Nephron progenitor cell (in vitro differentiated cells): Measurements from ENCODE around the gene PCSK5.

Experiments
- DNase-seq: peaks from one replicate; pipeline ENCODE4 v3.0.0; 2021
- H3K27ac Mint-ChIP-seq: 2 replicates; pipeline ENCODE4 v1.8.0; 2021; ENCODE audit warnings: mild to moderate bottlenecking, moderate library complexity, mixed read lengths
- H3K27me3 Mint-ChIP-seq: 2 replicates; pipeline ENCODE4 v1.8.0; 2021; ENCODE audit warnings: mild to moderate bottlenecking, low read depth, mixed read lengths; ENCODE audit not compliant: poor library complexity
- H3K36me3 Mint-ChIP-seq: 2 replicates; pipeline ENCODE4 v1.8.0; 2021; ENCODE audit warnings: low read depth, mixed read lengths
- H3K4me1 Mint-ChIP-seq: 2 replicates; pipeline ENCODE4 v1.8.0; 2021; ENCODE audit warnings: mixed read lengths
- H3K4me3 Mint-ChIP-seq: 2 replicates; pipeline ENCODE4 v1.8.0; 2021; ENCODE audit warnings: mild to moderate bottlenecking, moderate library complexity, mixed read lengths
- H3K9me3 Mint-ChIP-seq: 2 replicates; pipeline ENCODE4 v1.8.0; 2021; ENCODE audit warnings: mild to moderate bottlenecking, moderate library complexity, mixed read lengths
- TF ChIP-seq, protein P1 (sequence below): fragments of 200-600 bp; sonication (generic); IDR thresholded peaks from 2 replicates; pipeline ENCODE4 v1.5.0; 2021; ENCODE audit warnings: antibody characterized with exemption

Gene PCSK5

DNA sequence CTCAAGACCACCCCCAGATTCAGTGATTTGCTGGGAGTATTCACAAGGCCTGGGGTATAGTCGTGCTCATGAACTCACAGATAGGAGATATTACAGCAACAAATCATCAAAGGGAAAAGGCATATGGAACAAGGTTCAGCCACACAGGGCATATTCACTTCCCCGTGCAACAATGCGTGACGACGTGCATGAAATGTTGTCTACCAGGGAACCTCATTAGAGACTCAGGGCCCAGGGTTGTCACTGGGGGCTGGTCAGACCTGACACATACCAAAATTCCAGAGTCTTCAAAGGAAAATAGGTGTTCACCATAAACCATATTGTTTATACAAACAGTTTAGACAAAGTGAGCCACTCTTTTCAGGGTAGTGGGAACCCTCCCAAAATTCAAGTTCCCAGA is 291.3 kb downstream of the PCSK5 start:
- H3K27ac Mint-ChIP-seq: no peak overlapping the region
- DNase-seq: peak; percentile 20
- TF ChIP-seq, protein P1, sequence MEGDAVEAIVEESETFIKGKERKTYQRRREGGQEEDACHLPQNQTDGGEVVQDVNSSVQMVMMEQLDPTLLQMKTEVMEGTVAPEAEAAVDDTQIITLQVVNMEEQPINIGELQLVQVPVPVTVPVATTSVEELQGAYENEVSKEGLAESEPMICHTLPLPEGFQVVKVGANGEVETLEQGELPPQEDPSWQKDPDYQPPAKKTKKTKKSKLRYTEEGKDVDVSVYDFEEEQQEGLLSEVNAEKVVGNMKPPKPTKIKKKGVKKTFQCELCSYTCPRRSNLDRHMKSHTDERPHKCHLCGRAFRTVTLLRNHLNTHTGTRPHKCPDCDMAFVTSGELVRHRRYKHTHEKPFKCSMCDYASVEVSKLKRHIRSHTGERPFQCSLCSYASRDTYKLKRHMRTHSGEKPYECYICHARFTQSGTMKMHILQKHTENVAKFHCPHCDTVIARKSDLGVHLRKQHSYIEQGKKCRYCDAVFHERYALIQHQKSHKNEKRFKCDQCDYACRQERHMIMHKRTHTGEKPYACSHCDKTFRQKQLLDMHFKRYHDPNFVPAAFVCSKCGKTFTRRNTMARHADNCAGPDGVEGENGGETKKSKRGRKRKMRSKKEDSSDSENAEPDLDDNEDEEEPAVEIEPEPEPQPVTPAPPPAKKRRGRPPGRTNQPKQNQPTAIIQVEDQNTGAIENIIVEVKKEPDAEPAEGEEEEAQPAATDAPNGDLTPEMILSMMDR: no peak
- H3K4me3 Mint-ChIP-seq: no peak overlapping the region
- H3K9me3 Mint-ChIP-seq: no peaks in the 10 kb centered on the region
- H3K27me3 Mint-ChIP-seq: no peaks in the 10 kb centered on the region
- H3K36me3 Mint-ChIP-seq: peaks cover 76% of the 10 kb centered on the region
- H3K4me1 Mint-ChIP-seq: peaks cover 24% of the 10 kb centered on the region

DNA sequence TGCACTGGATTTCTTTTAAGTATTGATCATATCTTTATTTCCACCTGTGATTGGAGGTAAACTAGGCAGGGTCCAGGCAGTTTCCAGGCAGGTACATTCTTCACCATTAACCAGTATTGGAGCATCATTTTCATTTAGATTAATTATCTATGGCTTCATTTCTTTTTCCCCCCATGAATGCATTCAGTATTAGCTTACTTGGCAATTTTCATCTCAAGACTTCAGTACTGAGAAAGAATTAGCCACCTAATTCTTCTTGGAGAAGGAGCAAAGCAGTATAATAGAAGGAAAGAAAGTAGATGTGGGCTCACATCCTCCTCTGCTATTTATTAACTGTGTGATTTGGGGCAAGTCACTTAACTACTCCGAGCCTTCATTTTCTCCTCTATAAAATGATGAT is 295.0 kb downstream of the PCSK5 start:
- Mint-ChIP-seq H3K4me3 (no peak overlapping the region), H3K4me1 (peaks cover 31% of the 10 kb centered on the region), H3K36me3 (peaks cover 92% of the 10 kb centered on the region), H3K9me3 (no peaks in the 10 kb centered on the region), H3K27ac (no peak overlapping the region), H3K27me3 (no peaks in the 10 kb centered on the region)
- TF ChIP-seq, protein P1: no peak
- DNase-seq: no peak

DNA sequence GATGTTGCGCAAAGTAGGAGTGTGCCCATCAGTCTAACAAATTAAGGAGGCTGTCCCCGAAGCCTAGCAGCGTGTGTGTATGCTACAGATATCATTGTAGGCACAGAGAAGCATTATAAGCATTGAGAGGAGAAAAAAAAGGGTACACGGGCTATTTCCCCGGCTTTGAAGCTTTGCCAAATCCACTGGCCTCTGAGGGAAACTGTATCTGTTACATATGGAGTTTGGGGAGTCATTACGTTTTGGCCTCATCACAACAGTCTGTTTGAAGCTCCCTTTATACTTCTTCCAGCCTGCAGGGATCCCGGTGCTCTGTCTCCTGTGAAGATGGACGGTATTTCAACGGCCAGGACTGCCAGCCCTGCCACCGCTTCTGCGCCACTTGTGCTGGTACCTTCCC is 297.8 kb downstream of the PCSK5 start:
- peaks cover 14% of the 10 kb centered on the region for H3K4me1 Mint-ChIP-seq
- H3K27me3 Mint-ChIP-seq: no peaks in the 10 kb centered on the region
- TF ChIP-seq, protein P1: no peak
- peaks cover 91% of the 10 kb centered on the region for H3K36me3 Mint-ChIP-seq
- no peak for DNase-seq
- peak overlapping the region; percentile 83 for H3K27ac Mint-ChIP-seq
- H3K9me3 Mint-ChIP-seq: no peaks in the 10 kb centered on the region
- H3K4me3 Mint-ChIP-seq: no peak overlapping the region

DNA sequence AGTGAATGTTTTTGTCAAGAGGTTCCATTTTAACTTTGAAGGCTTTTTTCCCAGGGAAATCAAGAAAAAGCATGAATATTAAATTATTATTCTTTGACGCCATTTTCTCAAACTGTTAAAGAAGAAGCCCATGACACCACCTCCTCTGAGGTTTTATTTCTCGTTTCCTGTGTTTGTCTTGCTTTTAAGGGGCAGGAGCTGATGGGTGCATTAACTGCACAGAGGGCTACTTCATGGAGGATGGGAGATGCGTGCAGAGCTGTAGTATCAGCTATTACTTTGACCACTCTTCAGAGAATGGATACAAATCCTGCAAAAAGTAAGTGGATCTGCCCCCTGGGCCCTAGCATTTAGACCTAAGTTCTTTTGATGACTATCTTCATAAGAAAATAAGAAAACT is 298.4 kb downstream of the PCSK5 start:
- TF ChIP-seq, protein P1: no peak
- no peak overlapping the region for H3K4me3 Mint-ChIP-seq
- no peaks in the 10 kb centered on the region for H3K9me3 Mint-ChIP-seq
- H3K4me1 Mint-ChIP-seq: peaks cover 14% of the 10 kb centered on the region
- peaks cover 91% of the 10 kb centered on the region for H3K36me3 Mint-ChIP-seq
- H3K27me3 Mint-ChIP-seq: no peaks in the 10 kb centered on the region
- no peak for DNase-seq
- no peak overlapping the region for H3K27ac Mint-ChIP-seq

DNA sequence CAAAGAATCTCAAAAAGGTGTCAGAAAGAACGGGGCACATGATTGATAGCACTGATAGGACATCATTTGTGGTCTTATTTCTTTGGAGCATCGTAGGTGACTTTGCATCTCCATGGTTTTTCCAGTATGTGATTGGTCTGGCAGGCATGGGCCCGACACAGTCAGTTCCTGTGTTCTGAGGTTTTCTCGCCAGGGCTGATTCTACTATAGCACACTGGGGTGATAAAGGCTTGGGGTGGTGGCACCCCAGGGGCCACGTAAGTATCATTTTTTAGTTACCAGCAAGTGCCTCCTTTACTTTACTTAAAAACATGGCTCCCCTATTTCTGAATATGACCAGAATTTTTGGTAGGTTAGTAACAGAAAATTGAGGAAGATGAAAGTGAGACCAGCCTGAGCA is 301.0 kb downstream of the PCSK5 start:
- Mint-ChIP-seq H3K4me1 (peaks cover 13% of the 10 kb centered on the region), H3K9me3 (no peaks in the 10 kb centered on the region), H3K27ac (no peak overlapping the region)

DNA sequence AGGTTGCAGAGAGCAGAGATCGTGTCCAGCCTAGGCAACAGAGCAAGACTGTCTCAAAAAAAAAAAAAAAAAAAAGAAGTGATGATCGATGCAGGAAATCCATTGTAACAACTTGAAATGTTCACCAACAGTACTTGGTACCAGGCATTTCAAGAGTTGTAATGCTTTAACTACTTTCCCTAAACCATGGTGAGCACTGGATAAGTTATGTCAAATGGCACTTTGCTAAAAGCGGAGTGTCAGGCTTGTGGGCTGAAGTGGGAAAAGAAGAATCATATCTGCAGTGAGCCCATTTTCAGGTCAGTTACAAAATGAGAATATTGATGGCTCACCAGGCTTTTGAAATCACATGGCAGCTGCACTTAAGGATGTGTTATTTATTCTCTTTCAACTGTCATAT is 301.5 kb downstream of the PCSK5 start:
- Mint-ChIP-seq H3K27me3 (no peaks in the 10 kb centered on the region), H3K4me1 (peaks cover 9% of the 10 kb centered on the region), H3K27ac (no peak overlapping the region), H3K36me3 (peaks cover 91% of the 10 kb centered on the region), H3K9me3 (no peaks in the 10 kb centered on the region), H3K4me3 (no peak overlapping the region)
- TF ChIP-seq, protein P1: no peak
- DNase-seq: no peak

More for the DNA sequence above, 301.0 kb downstream of the PCSK5 start:
- no peak for DNase-seq
- TF ChIP-seq, protein P1: no peak
- no peaks in the 10 kb centered on the region for H3K27me3 Mint-ChIP-seq
- H3K36me3 Mint-ChIP-seq: peaks cover 92% of the 10 kb centered on the region
- no peak overlapping the region for H3K4me3 Mint-ChIP-seq
